HG03159 (cell line): ENCODE measurements around the gene ZNF431.
"Not testable (repeated sequence)": the region's sequence is repeated elsewhere in the genome, so short reads cannot be mapped to it uniquely, and the experiment has no call there.

ENCODE experiments used
- ATAC-seq: cut with Tn5 transposase; IDR thresholded peaks from one replicate; pipeline ENCODE4 v1.9.1; 2021; ENCODE audit warnings: mild to moderate bottlenecking, moderate library complexity; ENCODE audit not compliant: unreplicated experiment

Gene ZNF431

GRCh38 chr19:21143854-21144253 is 2.0 kb downstream of the ZNF431 start:
- ATAC-seq = no peak

DNA sequence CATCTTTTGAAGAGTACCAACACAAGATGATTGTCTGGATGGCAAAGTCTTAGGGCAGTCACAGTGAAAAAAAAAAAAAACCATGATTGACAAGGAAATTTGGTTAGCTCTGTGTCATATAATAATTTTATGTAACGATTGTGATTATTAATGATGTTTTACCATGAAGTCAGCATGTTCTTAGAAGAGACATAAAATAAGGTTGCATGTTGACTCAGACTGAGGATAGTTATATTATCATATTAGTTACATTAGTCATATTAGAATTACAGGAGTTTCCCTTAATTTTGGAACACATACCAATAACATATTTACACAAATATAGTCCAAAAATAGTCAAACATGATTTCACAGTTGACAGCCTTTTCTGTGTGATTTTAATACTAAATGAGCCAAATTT is 5.7 kb downstream of the ZNF431 start:
- ATAC-seq = no peak

DNA sequence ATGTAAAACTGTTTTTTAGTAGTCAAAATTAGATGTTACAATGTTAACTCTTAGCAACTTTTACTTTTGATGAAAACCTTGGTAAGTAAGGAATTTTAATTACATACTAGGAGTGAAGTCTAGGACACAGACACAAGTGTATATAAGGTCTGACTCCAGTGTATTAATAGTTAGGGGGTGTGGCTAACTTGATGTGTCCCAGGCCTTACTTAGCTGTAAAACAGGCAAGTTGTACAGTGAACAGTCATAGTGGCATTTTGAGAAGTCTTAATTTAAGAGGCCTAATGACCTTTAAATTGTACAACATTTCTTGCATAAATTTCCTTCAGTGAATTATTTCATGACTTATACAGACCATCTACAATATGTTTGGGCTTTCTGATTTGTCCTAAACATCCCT is 6.8 kb downstream of the ZNF431 start:
- no peak for ATAC-seq

GRCh38 chr19:21149877-21150276 is 8.0 kb downstream of the ZNF431 start:
- no peak for ATAC-seq

DNA sequence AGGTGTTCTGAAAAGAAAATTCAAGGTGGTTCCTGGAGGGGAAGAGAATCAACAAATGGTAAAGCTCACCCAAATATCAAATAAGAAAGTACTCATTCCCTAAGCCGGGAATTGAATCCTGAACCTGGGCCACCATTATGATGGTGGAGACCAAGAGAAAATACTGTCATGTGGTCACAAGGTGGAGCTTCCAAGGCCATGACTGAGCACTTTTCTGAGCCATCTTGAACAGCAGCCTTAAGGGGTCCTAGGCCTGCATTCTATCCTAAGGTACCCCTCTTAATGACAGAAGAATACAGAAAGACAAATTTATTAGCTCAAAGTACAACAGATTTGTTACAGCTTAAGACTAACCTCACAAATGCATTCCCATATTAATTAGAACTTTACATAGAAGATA is 9.6 kb downstream of the ZNF431 start:
- ATAC-seq = no peak

DNA sequence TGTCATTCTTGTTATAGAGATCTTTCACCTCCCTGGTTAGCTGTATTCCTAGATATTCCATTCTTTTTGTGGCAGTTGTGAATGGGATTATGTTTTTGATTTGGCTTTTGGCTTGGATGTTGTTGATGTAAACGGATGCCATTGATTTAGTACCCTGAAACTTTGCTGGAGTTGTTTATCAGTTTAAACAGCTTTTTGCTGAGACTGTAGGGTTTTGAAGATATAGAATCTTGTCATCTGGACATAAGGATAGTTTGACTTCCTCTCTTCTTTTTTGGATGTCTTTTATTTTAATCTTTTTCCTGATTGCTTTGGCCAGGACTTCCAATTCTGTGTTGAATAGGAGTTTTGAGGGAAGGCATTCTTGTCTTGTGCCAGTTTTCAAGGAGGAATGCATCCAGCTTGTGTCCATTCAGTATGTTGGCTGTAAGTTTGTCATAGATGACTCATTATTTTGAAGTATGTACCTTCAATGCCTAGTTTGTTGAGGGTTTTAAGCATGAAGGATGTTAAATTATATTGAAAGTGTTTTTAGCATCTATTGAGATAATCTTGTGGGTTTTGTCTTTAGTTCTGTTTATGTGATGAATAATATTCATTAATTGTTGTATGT is 16.8 kb downstream of the ZNF431 start:
- no peak for ATAC-seq

DNA sequence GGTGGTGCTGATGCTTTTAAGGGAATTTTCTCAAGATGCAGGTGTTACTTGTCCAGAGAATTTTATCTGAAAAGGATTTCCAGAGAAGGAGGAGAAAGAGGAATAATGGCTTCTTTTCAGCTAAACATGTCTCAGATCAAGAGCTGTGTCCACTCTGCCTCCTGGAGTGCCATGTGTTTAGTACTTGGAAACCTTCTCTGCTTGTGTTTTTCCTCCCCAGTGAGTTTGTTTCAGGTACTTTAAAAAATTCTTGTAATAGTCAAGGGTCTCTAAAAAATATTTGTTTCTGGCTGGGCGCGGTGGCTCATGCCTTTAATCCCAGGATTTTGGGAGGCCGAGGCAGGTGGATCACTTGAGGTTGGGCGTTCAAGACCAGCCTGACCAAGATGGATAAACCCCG is 22.7 kb downstream of the ZNF431 start:
- ATAC-seq = no peak

- ATAC-seq = no peak
These were observed 24.6 kb downstream of the ZNF431 start for GRCh38 chr19:21166436-21166835.

GRCh38 chr19:21197590-21198295 is 55.9 kb downstream of the ZNF431 start:
- ATAC-seq = no peak

DNA sequence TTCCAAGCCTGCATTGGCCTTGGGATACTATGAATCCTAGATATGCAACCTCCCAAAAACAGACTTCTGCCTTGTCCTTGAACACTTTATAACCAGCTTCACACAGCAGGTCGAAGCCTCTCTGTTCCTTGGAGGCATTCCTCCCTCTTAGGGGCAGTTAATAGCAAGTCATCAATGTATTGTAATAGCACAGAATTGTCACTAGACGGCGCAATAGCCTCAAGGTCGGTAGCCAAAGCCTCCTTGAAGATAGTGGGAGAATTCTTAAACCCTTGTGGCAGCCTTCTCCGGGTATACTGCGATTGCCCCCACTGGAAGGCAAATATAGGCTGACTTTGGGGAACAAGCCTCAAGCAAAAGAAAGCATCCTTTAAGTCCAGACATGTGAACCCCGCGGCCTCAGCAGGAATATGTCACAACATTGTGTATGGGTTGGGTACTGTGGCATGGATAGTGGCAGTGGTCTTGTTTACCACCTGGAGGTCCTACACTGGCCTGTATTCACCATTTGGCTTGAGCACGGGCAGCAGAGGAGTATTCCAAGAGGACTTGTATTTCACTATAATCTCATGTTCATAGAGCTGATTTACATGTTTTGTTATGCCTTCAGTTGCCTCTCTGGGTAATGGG is 61.1 kb downstream of the ZNF431 start:
- ATAC-seq = no peak

- ATAC-seq = no peak
These were observed 68.3 kb downstream of the ZNF431 start for GRCh38 chr19:21210037-21210621.

GRCh38 chr19:21221693-21222092 is 79.9 kb downstream of the ZNF431 start:
- no peak for ATAC-seq

GRCh38 chr19:21229938-21230337 is 88.1 kb downstream of the ZNF431 start:
- not testable (repeated sequence) for ATAC-seq

DNA sequence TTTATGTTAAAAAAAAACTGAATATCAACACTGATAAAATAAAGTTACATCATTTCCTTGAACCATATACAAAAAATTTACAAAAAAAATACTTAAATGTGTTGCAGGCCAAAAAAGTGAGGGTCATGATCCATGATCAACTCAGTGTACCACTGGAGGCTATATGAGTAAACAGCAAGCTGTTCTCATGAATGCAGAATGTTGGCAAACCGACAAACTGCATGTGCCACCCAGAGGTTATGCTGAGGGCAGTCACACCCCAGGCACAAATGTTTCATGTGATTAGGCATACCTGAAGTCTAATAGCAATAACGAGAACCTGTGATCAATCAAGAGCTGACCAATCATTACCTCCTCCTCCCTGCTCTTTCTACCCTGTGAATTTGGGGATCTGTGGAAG is 91.9 kb downstream of the ZNF431 start:
- ATAC-seq = no peak

- ATAC-seq = not testable (repeated sequence)
These were observed 94.9 kb downstream of the ZNF431 start for GRCh38 chr19:21236751-21237150.

GRCh38 chr19:21238670-21239069 is 96.8 kb downstream of the ZNF431 start:
- no peak for ATAC-seq
